ENCODE measurements around the gene FHL2. TPM values are rescaled to one million over a fixed set of nuclear protein-coding genes. Genes with fewer than 3 reads are reported as not detected.

Gene FHL2
- total RNA-seq, 1 donor from 2014 or later, result 5.5 TPM

GRCh38 chr2:105364436-105365139, 34.3 kb downstream of the FHL2 start:
- TF ChIP-seq CTCF (IDR thresholded peaks at IDR 0.05), result no peak
- ATAC-seq (no peak), DNase-seq (no peak)
- Histone ChIP-seq H3K27me3 (ENCODE audit: low read depth) (no peaks in the 10 kb centered on the region), H3K36me3 (peaks cover 37% of the 10 kb centered on the region), H3K27ac (no peak overlapping the region), H3K9me3 (no peaks in the 10 kb centered on the region), H3K4me3 (no peak overlapping the region), H3K4me1 (peaks cover 2% of the 10 kb centered on the region)
- intact Hi-C loops (cut with DNase I), result no loop called here

GRCh38 chr2:105362862-105363591, 35.8 kb downstream of the FHL2 start:
- H3K4me3 ChIP-seq, result no peak overlapping the region
- H3K27ac ChIP-seq, result no peak overlapping the region
- no peak for TF ChIP-seq CTCF (IDR thresholded peaks at IDR 0.05)
- H3K4me1 ChIP-seq, result no peaks in the 10 kb centered on the region
- H3K9me3 ChIP-seq, result no peaks in the 10 kb centered on the region
- H3K36me3 ChIP-seq, result peaks cover 51% of the 10 kb centered on the region
- DNase-seq (no peak), ATAC-seq (no peak)
- intact Hi-C loops (cut with DNase I), result no loop called here
- H3K27me3 ChIP-seq (ENCODE audit: low read depth), result no peaks in the 10 kb centered on the region

GRCh38 chr2:105361102-105361889, 37.6 kb downstream of the FHL2 start:
- no peak for TF ChIP-seq CTCF (IDR thresholded peaks at IDR 0.05)
- no peak for ATAC-seq
- no peak overlapping the region for H3K4me3 ChIP-seq
- no peak overlapping the region for H3K27ac ChIP-seq
- intact Hi-C loops (cut with DNase I), result no loop called here
- H3K4me1 ChIP-seq, result no peaks in the 10 kb centered on the region
- no peak for DNase-seq
- no peaks in the 10 kb centered on the region for H3K27me3 ChIP-seq (ENCODE audit: low read depth)
- peaks cover 8% of the 10 kb centered on the region for H3K9me3 ChIP-seq
- peaks cover 58% of the 10 kb centered on the region for H3K36me3 ChIP-seq

- Histone ChIP-seq H3K4me1 (no peaks in the 10 kb centered on the region), H3K9me3 (peaks cover 8% of the 10 kb centered on the region), H3K4me3 (no peak overlapping the region), H3K27ac (no peak overlapping the region), H3K36me3 (peaks cover 66% of the 10 kb centered on the region), H3K27me3 (ENCODE audit: low read depth) (no peaks in the 10 kb centered on the region)
- DNase-seq (no peak), ATAC-seq (no peak)
- intact Hi-C loops (cut with DNase I), result no loop called here
- no peak for TF ChIP-seq CTCF (IDR thresholded peaks at IDR 0.05)
Measured at GRCh38 chr2:105358593-105358992, 40.3 kb downstream of the FHL2 start.

- Histone ChIP-seq H3K9me3 (peaks cover 8% of the 10 kb centered on the region), H3K4me3 (no peak overlapping the region), H3K27ac (no peak overlapping the region), H3K4me1 (no peaks in the 10 kb centered on the region), H3K36me3 (peaks cover 59% of the 10 kb centered on the region), H3K27me3 (ENCODE audit: low read depth) (no peaks in the 10 kb centered on the region)
- no peak for DNase-seq
- intact Hi-C loops (cut with DNase I), result no loop called here
- ATAC-seq, result no peak
- no peak for TF ChIP-seq CTCF (IDR thresholded peaks at IDR 0.05)
Measured at GRCh38 chr2:105357122-105357521, 41.7 kb downstream of the FHL2 start.

Measured in lower lobe of right lung (tissue), 2 donors.